GM23338 (cell line): ENCODE data around the gene HDAC1. TPM values are rescaled to one million over a fixed set of nuclear protein-coding genes. Genes with fewer than 3 reads are reported as not detected.

Experiments used
- ATAC-seq: fragments of 200-7000 bp; cut with Tn5 transposase; 3 replicates; pipeline ENCODE4 v1.9.1; 2020
- DNase-seq: peaks from one replicate; pipeline ENCODE4 v3.0.0-alpha.2; 2015; ENCODE audit warnings: low spot score
- H2AFZ ChIP-seq: fragments of 200-600 bp; sonication (generic); 2 replicates; pipeline ENCODE4 v1.8.0; 2016; ENCODE audit warnings: antibody characterized with exemption, mild to moderate bottlenecking, moderate library complexity
- H3F3A ChIP-seq: fragments of 200-600 bp; sonication (generic); replicated peaks from 2 replicates; pipeline ENCODE4 v1.8.0; 2017; ENCODE audit warnings: antibody characterized with exemption, mixed run types, low read depth
- H3K27ac ChIP-seq: fragments of 200-600 bp; sonication (generic); 2 replicates; pipeline ENCODE4 v1.6.1; 2016; ENCODE audit warnings: low read depth
- H3K27me3 ChIP-seq: fragments of 200-600 bp; sonication (generic); 2 replicates; pipeline ENCODE4 v1.8.0; 2016; ENCODE audit warnings: mild to moderate bottlenecking, mixed run types, moderate library complexity; ENCODE audit not compliant: insufficient read depth
- H3K36me3 ChIP-seq: fragments of 200-600 bp; sonication (generic); 2 replicates; pipeline ENCODE4 v1.8.0; 2016; ENCODE audit warnings: mild to moderate bottlenecking; ENCODE audit not compliant: insufficient read depth
- H3K4me1 ChIP-seq: fragments of 200-600 bp; sonication (generic); 2 replicates; pipeline ENCODE4 v1.8.0; 2016; ENCODE audit warnings: mild to moderate bottlenecking, moderate library complexity; ENCODE audit not compliant: insufficient read depth
- H3K4me2 ChIP-seq: fragments of 200-600 bp; sonication (generic); 2 replicates; pipeline ENCODE4 v1.7.1; 2017; ENCODE audit warnings: mixed run types
- H3K4me3 ChIP-seq: fragments of 200-600 bp; sonication (generic); 2 replicates; pipeline ENCODE4 v1.6.1; 2016; ENCODE audit warnings: mixed run types
- H3K79me2 ChIP-seq: fragments of 200-600 bp; sonication (generic); replicated peaks from 2 replicates; pipeline ENCODE4 v1.8.0; 2017; ENCODE audit warnings: mild to moderate bottlenecking; ENCODE audit not compliant: insufficient read depth
- H3K9me2 ChIP-seq: fragments of 200-600 bp; sonication (generic); 2 replicates; pipeline ENCODE4 v1.8.0; 2017; ENCODE audit not compliant: insufficient read depth
- H4K20me1 ChIP-seq: fragments of 200-600 bp; sonication (generic); replicated peaks from 2 replicates; pipeline ENCODE4 v1.8.0; 2017; ENCODE audit warnings: mild to moderate bottlenecking; ENCODE audit not compliant: insufficient read depth
- H3K27ac Mint-ChIP-seq: 2 replicates; pipeline ENCODE4 v1.8.0; 2020; ENCODE audit warnings: inconsistent platforms, mild to moderate bottlenecking, moderate library complexity, mixed read lengths
- H3K27me3 Mint-ChIP-seq: 3 replicates; pipeline ENCODE4 v1.8.0; 2022; ENCODE audit warnings: low read depth, mild to moderate bottlenecking, moderate library complexity, mixed read lengths, inconsistent platforms; ENCODE audit not compliant: insufficient read depth, poor library complexity
- H3K36me3 Mint-ChIP-seq: 3 replicates; pipeline ENCODE4 v1.8.0; 2021; ENCODE audit warnings: low read depth, mild to moderate bottlenecking, inconsistent platforms, moderate library complexity, mixed read lengths
- H3K4me1 Mint-ChIP-seq: 3 replicates; pipeline ENCODE4 v1.8.0; 2020; ENCODE audit warnings: mild to moderate bottlenecking, inconsistent platforms, mixed read lengths
- H3K4me3 Mint-ChIP-seq: 3 replicates; pipeline ENCODE4 v1.8.0; 2021; ENCODE audit warnings: moderate library complexity, mild to moderate bottlenecking, inconsistent platforms, mixed read lengths
- H3K9me3 Mint-ChIP-seq: 3 replicates; pipeline ENCODE4 v1.8.0; 2020; ENCODE audit warnings: moderate library complexity, mild to moderate bottlenecking, inconsistent platforms, mixed read lengths
- CREB1 ChIP-seq: fragments of 250-450 bp; sonication (Bioruptor Pico); IDR thresholded peaks from 2 replicates; pipeline ENCODE4 v1.5.0; 2020; ENCODE audit warnings: low read depth, mild to moderate bottlenecking, moderate library complexity
- CTCF ChIP-seq, 2 experiments: fragments of 200-600 bp in 1 of 2; sonication (generic) in 1 of 2; conservative IDR thresholded peaks; 2 replicates each; pipeline versions ENCODE4 v1.5.1 to v1.6.1; 2016 to 2017; ENCODE audit warnings: antibody characterized with exemption in 2 of 2, low read depth in 2 of 2, mild to moderate bottlenecking in 2 of 2, moderate library complexity in 1 of 2
- EZH2 ChIP-seq: fragments of 200-600 bp; sonication (generic); IDR thresholded peaks from one replicate; pipeline ENCODE4 v1.8.0; 2017; ENCODE audit warnings: antibody characterized with exemption, mild to moderate bottlenecking, low read depth; ENCODE audit not compliant: unreplicated experiment
- EZH2phosphoT487 ChIP-seq: fragments of 200-600 bp; sonication (generic); IDR thresholded peaks from one replicate; pipeline ENCODE4 v1.8.1; 2018; ENCODE audit warnings: antibody characterized with exemption; ENCODE audit not compliant: unreplicated experiment
- JUNB ChIP-seq: IDR thresholded peaks from one replicate; pipeline ENCODE4 v1.6.1; 2016; ENCODE audit warnings: antibody characterized with exemption; ENCODE audit not compliant: unreplicated experiment
- NANOG ChIP-seq: IDR thresholded peaks from 2 replicates; pipeline ENCODE4 v1.6.1; 2016; ENCODE audit warnings: antibody characterized with exemption, borderline replicate concordance
- POLR2AphosphoS5 ChIP-seq: IDR thresholded peaks from 2 replicates; pipeline ENCODE4 v1.6.1; 2016; ENCODE audit warnings: antibody characterized with exemption, low read depth
- STAT1 ChIP-seq: IDR thresholded peaks from one replicate; pipeline ENCODE4 v1.6.1; 2016; ENCODE audit warnings: antibody characterized with exemption; ENCODE audit not compliant: unreplicated experiment
- ZNF114 ChIP-seq: fragments of 250-450 bp; sonication (Bioruptor Pico); IDR thresholded peaks from 2 replicates; pipeline ENCODE4 v1.5.0; 2020; ENCODE audit warnings: mild to moderate bottlenecking, moderate library complexity
- ZNF331 ChIP-seq: fragments of 250-450 bp; sonication (Bioruptor Pico); IDR thresholded peaks from 2 replicates; pipeline ENCODE4 v1.5.0; 2020; ENCODE audit warnings: low read depth, mild to moderate bottlenecking, moderate library complexity
- ZNF462 ChIP-seq: fragments of 250-450 bp; sonication (Bioruptor Pico); IDR thresholded peaks from 2 replicates; pipeline ENCODE4 v1.5.0; 2020; ENCODE audit warnings: mild to moderate bottlenecking, moderate library complexity
- polyA plus RNA-seq: library from polyadenylated mRNA; unstranded; fragments of >200 nt; fragmentation: Nextera tagmentation; extraction: Ambion mirVana; gene quantifications from 2 replicates; pipeline ENCODE4 v1.2.1, GENCODE V29; 2016
- total RNA-seq: library from RNA; depleted of rRNA; stranded (reverse); fragments of >200 nt; shearing (Covaris generic); gene quantifications from 2 replicates; pipeline ENCODE4 v1.2.3, GENCODE V29; 2014
- TF ChIP-seq, protein P1 (sequence below): IDR thresholded peaks from one replicate; pipeline ENCODE4 v1.6.1; 2018; ENCODE audit warnings: antibody characterized with exemption; ENCODE audit not compliant: unreplicated experiment
- TF ChIP-seq, protein P2 (sequence below): IDR thresholded peaks from 2 replicates; pipeline ENCODE4 v1.6.1; 2016; ENCODE audit warnings: antibody characterized with exemption

Gene HDAC1
- total and polyA plus RNA-seq, 2 experiments from 2014 or later: 82.6 to 104 TPM

DNA sequence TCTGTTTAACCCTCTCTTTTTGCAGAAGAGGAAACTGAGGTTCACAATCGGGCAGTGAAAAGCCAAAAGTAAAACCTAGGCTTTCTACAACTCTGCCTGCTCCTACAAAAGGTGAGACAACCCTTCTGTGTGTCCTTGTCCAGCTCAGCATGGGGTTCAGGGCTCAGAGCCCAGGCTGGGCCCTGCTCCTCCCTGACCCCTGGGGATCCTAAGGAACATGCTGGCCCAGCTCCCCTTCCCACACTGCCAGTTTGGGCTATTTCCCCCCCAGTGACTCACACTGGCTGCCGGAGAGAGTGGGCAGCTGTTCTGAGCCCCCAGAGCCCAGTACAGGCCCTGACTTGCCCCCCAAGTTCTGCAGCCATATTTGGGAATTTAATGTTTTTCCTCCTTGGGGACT lies 61.5 kb downstream of the HDAC1 start:
- Histone ChIP-seq H3F3A (peaks cover 13% of the 10 kb centered on the region; the same call in 1 of the 2 replicates), H4K20me1 (no peaks in the 10 kb centered on the region), H3K79me2 (no peaks in the 10 kb centered on the region), H3K36me3 (no peaks in the 10 kb centered on the region), H3K4me2 (no peak overlapping the region), H3K9me2 (peaks cover 10% of the 10 kb centered on the region; the same call in 1 of the 2 replicates), H2AFZ (no peak overlapping the region), H3K4me3 (no peak overlapping the region), H3K27me3 (peaks cover 20% of the 10 kb centered on the region), H3K4me1 (no peaks in the 10 kb centered on the region; the same call in 1 of the 2 replicates), H3K27ac (no peak overlapping the region)
- TF ChIP-seq ZNF462 (CRISPR knock-in tag): no peak
- TF ChIP-seq EZH2phosphoT487: no peak
- TF ChIP-seq POLR2AphosphoS5: no peak
- TF ChIP-seq, protein P1, sequence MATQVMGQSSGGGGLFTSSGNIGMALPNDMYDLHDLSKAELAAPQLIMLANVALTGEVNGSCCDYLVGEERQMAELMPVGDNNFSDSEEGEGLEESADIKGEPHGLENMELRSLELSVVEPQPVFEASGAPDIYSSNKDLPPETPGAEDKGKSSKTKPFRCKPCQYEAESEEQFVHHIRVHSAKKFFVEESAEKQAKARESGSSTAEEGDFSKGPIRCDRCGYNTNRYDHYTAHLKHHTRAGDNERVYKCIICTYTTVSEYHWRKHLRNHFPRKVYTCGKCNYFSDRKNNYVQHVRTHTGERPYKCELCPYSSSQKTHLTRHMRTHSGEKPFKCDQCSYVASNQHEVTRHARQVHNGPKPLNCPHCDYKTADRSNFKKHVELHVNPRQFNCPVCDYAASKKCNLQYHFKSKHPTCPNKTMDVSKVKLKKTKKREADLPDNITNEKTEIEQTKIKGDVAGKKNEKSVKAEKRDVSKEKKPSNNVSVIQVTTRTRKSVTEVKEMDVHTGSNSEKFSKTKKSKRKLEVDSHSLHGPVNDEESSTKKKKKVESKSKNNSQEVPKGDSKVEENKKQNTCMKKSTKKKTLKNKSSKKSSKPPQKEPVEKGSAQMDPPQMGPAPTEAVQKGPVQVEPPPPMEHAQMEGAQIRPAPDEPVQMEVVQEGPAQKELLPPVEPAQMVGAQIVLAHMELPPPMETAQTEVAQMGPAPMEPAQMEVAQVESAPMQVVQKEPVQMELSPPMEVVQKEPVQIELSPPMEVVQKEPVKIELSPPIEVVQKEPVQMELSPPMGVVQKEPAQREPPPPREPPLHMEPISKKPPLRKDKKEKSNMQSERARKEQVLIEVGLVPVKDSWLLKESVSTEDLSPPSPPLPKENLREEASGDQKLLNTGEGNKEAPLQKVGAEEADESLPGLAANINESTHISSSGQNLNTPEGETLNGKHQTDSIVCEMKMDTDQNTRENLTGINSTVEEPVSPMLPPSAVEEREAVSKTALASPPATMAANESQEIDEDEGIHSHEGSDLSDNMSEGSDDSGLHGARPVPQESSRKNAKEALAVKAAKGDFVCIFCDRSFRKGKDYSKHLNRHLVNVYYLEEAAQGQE: no peak
- TF ChIP-seq, protein P2, sequence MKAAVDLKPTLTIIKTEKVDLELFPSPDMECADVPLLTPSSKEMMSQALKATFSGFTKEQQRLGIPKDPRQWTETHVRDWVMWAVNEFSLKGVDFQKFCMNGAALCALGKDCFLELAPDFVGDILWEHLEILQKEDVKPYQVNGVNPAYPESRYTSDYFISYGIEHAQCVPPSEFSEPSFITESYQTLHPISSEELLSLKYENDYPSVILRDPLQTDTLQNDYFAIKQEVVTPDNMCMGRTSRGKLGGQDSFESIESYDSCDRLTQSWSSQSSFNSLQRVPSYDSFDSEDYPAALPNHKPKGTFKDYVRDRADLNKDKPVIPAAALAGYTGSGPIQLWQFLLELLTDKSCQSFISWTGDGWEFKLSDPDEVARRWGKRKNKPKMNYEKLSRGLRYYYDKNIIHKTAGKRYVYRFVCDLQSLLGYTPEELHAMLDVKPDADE: no peak
- TF ChIP-seq JUNB: no peak
- TF ChIP-seq EZH2: no peak
- no peak for TF ChIP-seq CTCF (conservative IDR thresholded peaks at IDR 0.05; ENCODE audit: low read depth in 2 of 2)
- no peak for TF ChIP-seq ZNF114
- TF ChIP-seq CREB1 (CRISPR knock-in tag): no peak
- TF ChIP-seq NANOG: no peak
- no peak for TF ChIP-seq STAT1
- no peak for TF ChIP-seq ZNF331 (CRISPR knock-in tag)
- Mint-ChIP-seq H3K9me3 (peaks cover 18% of the 10 kb centered on the region), H3K36me3 (peaks cover 7% of the 10 kb centered on the region), H3K4me3 (peak overlapping the region; percentile 51), H3K27me3 (peaks cover 24% of the 10 kb centered on the region), H3K27ac (0 out of 2 replicates have a peak overlapping the region, but pooled peaks have one; percentile 2), H3K4me1 (peaks cover 18% of the 10 kb centered on the region)
- ATAC-seq (no peak), DNase-seq (no peak)
